Upper lobe of left lung (tissue), 6 donors: ENCODE data around the gene C6orf132. TPM values are rescaled to one million over a fixed set of nuclear protein-coding genes. Genes with fewer than 3 reads are reported as not detected.

Experiments used
- ATAC-seq, 2 donors: fragments of 200-7000 bp; cut with Tn5 transposase; one replicate each; pipeline ENCODE4 v1.9.1; 2022; ENCODE audit warnings: mild to moderate bottlenecking in 2 of 2, moderate library complexity in 2 of 2; ENCODE audit not compliant: low FRiP score in 2 of 2
- DNase-seq, 2 donors: peaks; one replicate each; pipeline ENCODE4 v3.0.0-alpha.2; 2019 to 2020
- H3K27ac ChIP-seq, 4 donors: fragments of 200-600 bp; sonication (generic); one replicate each; pipeline ENCODE4 v1.5.1; 2016 to 2019
- H3K27me3 ChIP-seq, 4 donors: fragments of 200-600 bp; sonication (generic); one replicate each; pipeline ENCODE4 v1.5.1; 2017 to 2019
- H3K36me3 ChIP-seq, 4 donors: fragments of 200-600 bp; sonication (generic); one replicate each; pipeline ENCODE4 v1.5.1; 2016 to 2019
- H3K4me1 ChIP-seq, 4 donors: fragments of 200-600 bp; sonication (generic); one replicate each; pipeline ENCODE4 v1.5.1; 2018 to 2019
- H3K4me3 ChIP-seq, 4 donors: fragments of 200-600 bp; sonication (generic); one replicate each; pipeline ENCODE4 v1.5.1; 2017 to 2019; ENCODE audit warnings: mild to moderate bottlenecking in 2 of 4, moderate library complexity in 1 of 4
- H3K9me3 ChIP-seq, 4 donors: fragments of 200-600 bp; sonication (generic); one replicate each; pipeline ENCODE4 v1.5.1; 2018 to 2019
- EP300 ChIP-seq, 4 donors: sonication (generic); formaldehyde crosslinking; IDR thresholded peaks; one replicate each; pipeline ENCODE4 v1.5.1; 2017; ENCODE audit warnings: antibody characterized with exemption in 4 of 4, control low read depth in 2 of 4
- POLR2A ChIP-seq, 4 donors: fragments of 450-650 bp; IDR thresholded peaks; one replicate each; pipeline ENCODE4 v1.5.1; 2016 to 2017; ENCODE audit warnings: antibody characterized with exemption in 4 of 4, mild to moderate bottlenecking in 2 of 4
- POLR2AphosphoS5 ChIP-seq, 2 donors: sonication (generic); formaldehyde crosslinking; IDR thresholded peaks; one replicate each; pipeline ENCODE4 v1.5.1; 2017; ENCODE audit warnings: antibody characterized with exemption in 2 of 2
- WGBS, 2 donors: methylation state at CpG; one replicate each; pipeline ENCODE4 v1.1.5; 2017 to 2018; 5-methylcytosine and 5-hydroxymethylcytosine counted together
- total RNA-seq, 6 donors: library from RNA; depleted of rRNA in 4 of 6; stranded (reverse); fragments of >200 nt in 4 of 6; gene quantifications; one replicate each; pipeline versions ENCODE4 v1.1.0 to v1.2.1, GENCODE V29; 2016 to 2021
- TF ChIP-seq, protein P1 (sequence below), 6 experiments: fragments of 450-650 bp in 4 of 6; fragments of 200-600 bp in 2 of 6; sonication (generic) in 2 of 6; IDR thresholded peaks; one replicate each; pipeline ENCODE4 v1.5.1; 2016 to 2019; ENCODE audit warnings: antibody characterized with exemption in 6 of 6
- donor health status: DM: no; HTN: no; CAD: no; lungs with moderate emphysema.
- donor health status: DM: no; HTN: yes; CAD: no; lungs with severe emphysema.

The C6orf132 gene
- total RNA-seq, 6 donors from 2014 or later, result 9.4 to 26.3 (median 17.0) TPM

DNA sequence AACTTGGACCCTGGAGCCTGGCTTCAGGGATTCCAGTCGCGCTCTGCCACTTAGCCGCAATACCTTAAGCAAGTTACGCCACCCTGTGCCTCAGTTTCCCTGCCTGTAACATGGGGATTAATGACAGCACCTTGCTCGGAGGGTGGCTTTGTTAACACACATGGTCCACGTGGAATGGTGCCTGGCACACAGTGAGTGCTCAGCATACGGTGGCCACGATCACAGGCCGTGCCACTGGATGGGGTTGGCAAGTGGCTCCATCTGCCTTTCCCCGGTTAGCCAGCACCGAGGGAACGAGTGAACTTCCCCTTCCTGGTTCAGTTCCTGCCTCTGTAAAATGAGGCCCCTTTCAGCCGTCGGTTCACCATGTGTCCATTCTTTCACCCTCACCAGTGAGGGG lies 17.2 kb downstream of the C6orf132 start:
- peaks cover 0 to 17% (median 2%) of the 10 kb centered on the region in 4 donors for H3K36me3 ChIP-seq
- peaks cover 0 to 17% (median 7%) of the 10 kb centered on the region in 4 donors for H3K4me1 ChIP-seq
- no peak overlapping the region for H3K4me3 ChIP-seq
- no peaks in the 10 kb centered on the region for H3K9me3 ChIP-seq
- no peak for DNase-seq
- TF ChIP-seq EP300 (IDR thresholded peaks at IDR 0.05) (no peak), POLR2A (IDR thresholded peaks at IDR 0.05) (no peak)
- ATAC-seq, result no peak
- WGBS, 2 donors, result 73 to 82% methylated on average over 12 to 14 of the region's 14 CpGs
- H3K27me3 ChIP-seq, result no peaks in the 10 kb centered on the region
- no peak overlapping the region for H3K27ac ChIP-seq

DNA sequence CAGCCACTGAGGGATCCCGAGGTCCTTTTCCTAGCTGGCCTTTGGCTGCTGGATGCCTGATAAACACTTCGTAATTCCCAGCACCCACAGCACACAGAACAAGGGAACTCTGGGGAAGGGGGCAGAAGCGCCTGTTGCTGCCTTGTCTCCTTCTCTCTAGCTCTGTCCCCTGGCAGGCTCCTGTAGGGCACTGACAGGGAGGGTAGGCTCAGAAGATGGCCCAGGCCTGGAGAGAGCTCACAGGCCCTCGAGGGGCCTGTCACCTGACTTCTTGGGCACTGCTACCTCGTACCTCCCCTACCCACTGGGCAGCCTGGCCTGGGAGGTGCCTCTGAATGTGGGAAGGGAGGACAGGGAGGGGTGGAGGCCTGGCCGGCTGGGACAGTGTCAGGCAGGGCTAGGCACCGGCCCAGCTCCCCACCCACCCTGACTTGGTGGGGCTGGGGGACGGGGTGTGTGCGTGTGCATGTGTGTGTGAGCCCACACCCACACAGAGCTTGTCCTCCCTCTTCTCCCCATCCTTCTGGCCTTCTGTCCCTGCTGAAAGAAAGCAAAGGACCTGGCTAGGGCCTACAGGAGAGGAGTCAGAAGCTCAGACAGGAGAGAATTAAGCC lies 18.1 kb downstream of the C6orf132 start:
- peak in 1 of 2 donors; percentile 53 for ATAC-seq
- DNase-seq, result peak in 1 of 2 donors; percentile 49
- Histone ChIP-seq H3K27me3 (no peaks in the 10 kb centered on the region), H3K4me3 (no peak overlapping the region), H3K9me3 (no peaks in the 10 kb centered on the region), H3K4me1 (peaks cover 0 to 17% (median 7%) of the 10 kb centered on the region in 4 donors), H3K36me3 (peaks cover 0 to 17% (median 2%) of the 10 kb centered on the region in 4 donors), H3K27ac (no peak overlapping the region)
- 74 to 86% methylated on average over 4 to 9 of the region's 9 CpGs for WGBS, 2 donors
- TF ChIP-seq POLR2AphosphoS5 (IDR thresholded peaks at IDR 0.05) (no peak), EP300 (IDR thresholded peaks at IDR 0.05) (no peak), POLR2A (IDR thresholded peaks at IDR 0.05) (no peak)
- TF ChIP-seq, protein P1, sequence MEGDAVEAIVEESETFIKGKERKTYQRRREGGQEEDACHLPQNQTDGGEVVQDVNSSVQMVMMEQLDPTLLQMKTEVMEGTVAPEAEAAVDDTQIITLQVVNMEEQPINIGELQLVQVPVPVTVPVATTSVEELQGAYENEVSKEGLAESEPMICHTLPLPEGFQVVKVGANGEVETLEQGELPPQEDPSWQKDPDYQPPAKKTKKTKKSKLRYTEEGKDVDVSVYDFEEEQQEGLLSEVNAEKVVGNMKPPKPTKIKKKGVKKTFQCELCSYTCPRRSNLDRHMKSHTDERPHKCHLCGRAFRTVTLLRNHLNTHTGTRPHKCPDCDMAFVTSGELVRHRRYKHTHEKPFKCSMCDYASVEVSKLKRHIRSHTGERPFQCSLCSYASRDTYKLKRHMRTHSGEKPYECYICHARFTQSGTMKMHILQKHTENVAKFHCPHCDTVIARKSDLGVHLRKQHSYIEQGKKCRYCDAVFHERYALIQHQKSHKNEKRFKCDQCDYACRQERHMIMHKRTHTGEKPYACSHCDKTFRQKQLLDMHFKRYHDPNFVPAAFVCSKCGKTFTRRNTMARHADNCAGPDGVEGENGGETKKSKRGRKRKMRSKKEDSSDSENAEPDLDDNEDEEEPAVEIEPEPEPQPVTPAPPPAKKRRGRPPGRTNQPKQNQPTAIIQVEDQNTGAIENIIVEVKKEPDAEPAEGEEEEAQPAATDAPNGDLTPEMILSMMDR (IDR thresholded peaks at IDR 0.05), result no peak

DNA sequence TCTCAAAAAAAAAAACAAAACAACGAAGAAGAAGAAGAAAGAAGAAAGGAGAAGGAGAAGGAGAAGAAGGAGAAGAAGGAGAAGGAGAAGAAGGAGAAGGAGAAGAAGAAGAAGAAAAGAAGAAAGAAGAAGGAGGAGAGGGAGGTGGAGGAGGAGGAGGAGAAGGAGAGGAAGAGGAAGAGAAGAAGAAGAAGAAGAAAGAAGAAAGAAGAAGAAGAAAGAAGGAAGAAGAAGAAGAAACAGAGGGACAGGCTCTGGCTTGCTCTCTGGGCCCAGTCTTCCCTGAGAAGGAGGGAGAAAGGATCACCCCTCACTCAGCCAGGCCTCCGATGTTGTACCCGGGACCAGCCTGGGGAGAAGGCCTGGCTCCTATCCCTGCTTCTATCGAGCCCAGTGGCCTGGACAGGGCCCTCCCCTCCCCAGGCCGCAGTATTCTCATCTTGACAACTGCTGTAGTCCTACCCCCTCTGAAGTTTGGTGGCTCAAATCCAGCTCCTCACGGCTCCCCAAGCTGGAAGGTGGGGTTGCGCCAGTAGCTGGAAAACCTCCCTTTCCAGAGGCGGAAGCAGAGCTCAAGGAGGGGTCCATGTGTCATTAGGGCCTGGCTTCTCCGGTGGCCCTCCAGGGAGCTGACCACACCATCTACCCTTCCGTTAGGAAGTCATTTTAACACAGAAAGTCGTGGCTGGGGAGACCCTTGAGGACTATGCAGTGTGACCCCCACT lies 18.9 kb downstream of the C6orf132 start:
- Histone ChIP-seq H3K36me3 (peaks cover 0 to 17% (median 2%) of the 10 kb centered on the region in 4 donors), H3K27ac (no peak overlapping the region), H3K9me3 (no peaks in the 10 kb centered on the region), H3K27me3 (no peaks in the 10 kb centered on the region), H3K4me1 (peaks cover 0 to 22% (median 9%) of the 10 kb centered on the region in 4 donors), H3K4me3 (no peak overlapping the region)
- DNase-seq, result no peak
- WGBS, 2 donors, result 61 to 81% methylated on average over 5 to 11 of the region's 11 CpGs
- no peak for TF ChIP-seq POLR2AphosphoS5 (IDR thresholded peaks at IDR 0.05)
- TF ChIP-seq, protein P1 (IDR thresholded peaks at IDR 0.05), result no peak
- no peak for TF ChIP-seq EP300 (IDR thresholded peaks at IDR 0.05)
- TF ChIP-seq POLR2A (IDR thresholded peaks at IDR 0.05), result no peak
- peak in 1 of 2 donors; percentile 45 for ATAC-seq

DNA sequence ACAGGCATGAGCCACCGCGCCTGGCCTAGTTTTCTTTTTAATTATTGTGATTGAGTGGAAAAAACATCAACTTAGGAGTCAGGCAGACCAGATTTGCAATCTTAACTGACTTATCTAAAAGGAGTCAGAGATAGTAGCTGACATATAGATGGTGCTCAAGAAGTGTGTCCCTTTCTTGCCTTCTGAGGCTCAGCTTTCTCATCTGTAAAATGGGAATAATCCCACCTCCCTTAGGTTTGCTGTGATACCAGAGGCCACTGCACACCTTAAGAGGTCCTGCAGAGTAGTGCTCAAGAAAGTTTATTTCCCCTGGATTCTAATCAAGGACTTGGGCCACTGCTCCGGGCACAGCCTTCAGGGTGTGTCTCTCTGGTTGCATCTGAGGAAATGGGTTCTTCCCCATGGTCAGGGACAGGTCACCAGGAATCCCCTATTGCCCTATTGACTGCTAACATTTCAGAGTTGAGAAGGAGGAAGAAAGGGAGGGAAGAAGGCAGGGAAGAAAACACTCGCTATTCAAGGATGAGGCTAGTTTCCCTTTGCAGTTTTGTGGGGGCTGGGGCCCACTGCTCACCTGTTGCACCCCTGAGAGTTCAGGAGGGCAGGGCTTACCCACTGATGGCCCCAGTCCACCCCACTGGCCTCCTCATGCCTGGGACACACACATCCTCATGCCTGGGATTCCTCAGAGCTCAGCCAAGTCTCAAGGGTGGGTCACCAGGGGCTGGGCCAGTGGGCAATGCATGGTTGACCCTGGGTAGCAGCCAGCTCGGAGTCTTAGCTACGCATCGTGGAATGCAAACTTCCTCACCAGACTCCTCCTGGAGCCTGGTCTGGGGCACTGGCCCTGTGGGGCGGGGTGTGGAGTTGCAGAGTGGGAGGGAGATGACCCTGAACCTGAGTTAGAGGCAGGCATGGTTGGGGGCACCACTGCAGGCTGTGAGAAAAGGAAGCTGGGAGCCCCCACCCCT lies 21.2 kb downstream of the C6orf132 start:
- ATAC-seq, result peak in 1 of 2 donors; percentile 52
- Histone ChIP-seq H3K4me1 (peaks cover 0 to 29% (median 12%) of the 10 kb centered on the region in 4 donors), H3K27ac (peak overlapping the region in 3 of 4 donors; percentile 19 to 43 (median 35)), H3K4me3 (no peak overlapping the region), H3K9me3 (no peaks in the 10 kb centered on the region), H3K36me3 (peaks cover 0 to 7% (median 0%) of the 10 kb centered on the region in 4 donors), H3K27me3 (no peaks in the 10 kb centered on the region)
- TF ChIP-seq EP300 (IDR thresholded peaks at IDR 0.05), result no peak
- TF ChIP-seq, protein P1 (IDR thresholded peaks at IDR 0.05), result no peak
- TF ChIP-seq POLR2A (IDR thresholded peaks at IDR 0.05), result no peak
- peak in 1 of 2 donors; percentile 48 for DNase-seq
- 68 to 97% methylated on average over 5 to 6 of the region's 8 CpGs for WGBS, 2 donors
